ENCODE results near the gene NMB.
"Not testable (repeated sequence)": the region's sequence is repeated elsewhere in the genome, so short reads cannot be mapped to it uniquely, and the experiment has no call there.

Gene NMB

GRCh38 chr15:84658080-84658787 lies at the start of gene NMB:
Gene NMB (minus strand): TSS chr15:84658199. CDS start chr15:84658152, 47 bp downstream.
- peak; percentile 93 for DNase-seq (ENCODE audit: low read depth, low spot score)

DNA sequence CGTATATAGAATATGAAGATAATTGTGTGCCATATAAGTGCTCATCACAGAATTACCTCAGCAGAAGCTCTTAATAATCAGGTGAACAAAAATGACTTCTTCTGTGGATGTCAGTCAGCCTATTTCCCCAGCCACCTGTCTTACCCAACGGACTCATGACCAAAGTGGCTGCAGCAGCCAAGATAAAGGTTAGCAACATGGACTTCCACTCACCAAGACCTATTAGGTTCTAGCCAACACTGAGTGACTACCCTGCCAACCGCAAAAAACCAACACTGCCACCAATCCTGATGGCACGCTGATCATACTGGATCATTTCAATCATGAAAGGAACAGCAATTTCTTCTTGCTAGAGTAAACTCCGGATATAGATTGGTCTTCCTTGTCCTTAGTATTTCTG lies 45.8 kb upstream of the NMB start:
- no peak for DNase-seq (ENCODE audit: low read depth, low spot score)

DNA sequence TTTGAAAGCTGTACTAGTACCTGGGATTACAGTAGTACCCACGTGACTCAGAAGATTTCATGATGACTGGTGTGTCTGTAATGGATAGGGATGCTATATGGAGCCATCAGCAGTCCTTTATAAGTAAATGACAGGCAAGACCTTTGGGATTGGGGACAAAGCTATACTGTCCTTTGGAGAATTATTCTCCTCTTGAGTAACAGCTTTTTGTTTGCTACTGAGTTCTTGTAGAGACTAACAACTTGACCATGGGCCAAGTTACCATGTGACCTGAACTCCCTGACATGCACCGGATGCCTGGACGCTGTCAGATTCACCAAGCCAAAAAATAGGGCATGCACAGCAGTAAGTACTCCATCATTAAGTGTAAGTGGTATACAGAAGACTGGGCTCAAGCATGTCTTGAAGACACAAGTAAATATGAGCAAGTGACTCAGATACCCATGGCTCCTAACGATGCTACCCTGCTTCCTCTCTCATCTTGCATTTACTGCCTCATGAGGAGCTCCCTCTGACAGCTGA lies 45.0 kb upstream of the NMB start:
- peak; percentile 43 for DNase-seq (ENCODE audit: low read depth, low spot score)

DNA sequence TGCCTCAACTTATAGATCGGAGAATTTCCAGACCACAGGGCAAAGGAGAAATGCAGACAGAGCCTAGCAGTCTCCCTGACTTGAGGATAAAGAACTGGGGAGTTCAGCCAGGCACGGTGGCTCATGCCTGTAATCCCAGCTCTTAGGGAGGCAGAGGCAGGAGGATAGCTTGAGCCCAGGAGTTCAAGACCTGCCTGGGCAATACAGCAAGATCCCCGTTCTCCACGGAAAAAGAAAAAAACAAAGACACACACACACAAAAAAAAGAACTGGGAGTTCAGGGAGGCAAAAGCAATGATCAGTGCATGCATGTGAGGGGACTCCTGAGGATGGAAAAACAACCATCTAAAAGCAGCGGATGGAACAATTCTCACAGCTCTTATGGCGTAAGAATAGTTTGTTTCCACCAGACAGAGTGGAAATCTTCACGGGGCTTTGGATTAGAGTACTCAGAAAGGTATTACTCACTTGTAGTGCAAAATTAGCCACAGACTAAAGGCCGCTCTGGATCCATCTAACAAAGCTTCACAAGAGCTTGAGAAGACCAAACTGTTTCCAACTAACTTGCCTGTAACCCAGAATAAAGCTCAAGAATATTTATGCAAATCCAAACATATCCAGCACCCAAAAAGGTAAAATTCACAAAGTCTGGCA lies 41.7 kb upstream of the NMB start:
- DNase-seq (ENCODE audit: low read depth, low spot score): no peak

- DNase-seq (ENCODE audit: low read depth, low spot score): no peak
Observed at GRCh38 chr15:84697236-84697990, 39.4 kb upstream of the NMB start.

- no peak for DNase-seq (ENCODE audit: low read depth, low spot score)
Observed at GRCh38 chr15:84696757-84697156, 38.8 kb upstream of the NMB start.

GRCh38 chr15:84690342-84690741 lies 32.3 kb upstream of the NMB start:
- DNase-seq (ENCODE audit: low read depth, low spot score): no peak

- DNase-seq (ENCODE audit: low read depth, low spot score): no peak
Observed at GRCh38 chr15:84689858-84690257, 31.9 kb upstream of the NMB start.

- DNase-seq (ENCODE audit: low read depth, low spot score): not testable (repeated sequence)
Observed at GRCh38 chr15:84686446-84686845, 28.4 kb upstream of the NMB start.

- peak; percentile 60 for DNase-seq (ENCODE audit: low read depth, low spot score)
Observed at GRCh38 chr15:84685304-84685703, 27.3 kb upstream of the NMB start.

DNA sequence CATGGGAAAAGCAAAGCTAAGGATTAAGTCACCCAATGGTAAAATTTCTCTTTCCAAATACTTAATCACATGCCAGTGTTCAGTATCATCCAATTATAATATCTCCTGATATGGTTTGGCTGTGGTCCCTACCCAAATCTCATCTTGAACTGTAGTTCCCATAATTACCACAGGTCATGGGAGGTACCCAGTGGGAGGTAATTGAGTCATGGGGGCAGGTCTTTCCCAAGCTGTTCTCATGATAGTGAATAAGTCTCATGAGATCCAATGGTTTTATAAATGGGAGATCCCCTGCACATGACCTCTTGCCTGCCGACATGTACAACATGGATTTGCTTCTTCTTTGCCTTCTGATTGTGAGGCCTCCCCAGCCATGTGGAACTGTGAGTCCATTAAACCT lies 26.1 kb upstream of the NMB start:
- peak; percentile 22 for DNase-seq (ENCODE audit: low read depth, low spot score)

GRCh38 chr15:84681831-84682230 lies 23.8 kb upstream of the NMB start:
- no peak for DNase-seq (ENCODE audit: low read depth, low spot score)

DNA sequence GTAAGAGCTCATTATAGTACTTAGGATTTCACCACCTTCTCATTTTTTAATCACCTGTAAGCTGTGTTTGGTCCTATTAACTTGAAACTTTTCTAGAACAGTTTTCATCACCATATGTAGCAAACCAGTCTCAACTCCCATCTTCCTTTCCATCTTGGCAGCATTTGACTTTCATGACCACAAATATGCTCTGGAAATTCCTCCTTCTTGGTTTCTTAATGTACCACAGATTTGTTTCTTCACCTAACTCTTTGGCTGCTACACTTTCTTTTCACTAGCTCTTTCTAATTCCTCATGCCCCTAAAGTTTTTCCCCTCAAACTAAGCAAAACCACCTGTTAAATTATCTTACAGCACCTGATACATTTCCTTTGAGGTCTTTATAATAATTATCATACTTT lies 13.2 kb upstream of the NMB start:
- DNase-seq (ENCODE audit: low read depth, low spot score): peak; percentile 88

- no peak for DNase-seq (ENCODE audit: low read depth, low spot score)
Observed at GRCh38 chr15:84669726-84670125, 11.7 kb upstream of the NMB start.

- DNase-seq (ENCODE audit: low read depth, low spot score): no peak
Observed at GRCh38 chr15:84668221-84668982, 10.4 kb upstream of the NMB start.

GRCh38 chr15:84666373-84666772 lies 8.4 kb upstream of the NMB start:
- DNase-seq (ENCODE audit: low read depth, low spot score): no peak

GRCh38 chr15:84661001-84661400 lies 3.0 kb upstream of the NMB start:
- DNase-seq (ENCODE audit: low read depth, low spot score): no peak

GRCh38 chr15:84659904-84660781 lies 2.1 kb upstream of the NMB start:
- no peak for DNase-seq (ENCODE audit: low read depth, low spot score)

DNA sequence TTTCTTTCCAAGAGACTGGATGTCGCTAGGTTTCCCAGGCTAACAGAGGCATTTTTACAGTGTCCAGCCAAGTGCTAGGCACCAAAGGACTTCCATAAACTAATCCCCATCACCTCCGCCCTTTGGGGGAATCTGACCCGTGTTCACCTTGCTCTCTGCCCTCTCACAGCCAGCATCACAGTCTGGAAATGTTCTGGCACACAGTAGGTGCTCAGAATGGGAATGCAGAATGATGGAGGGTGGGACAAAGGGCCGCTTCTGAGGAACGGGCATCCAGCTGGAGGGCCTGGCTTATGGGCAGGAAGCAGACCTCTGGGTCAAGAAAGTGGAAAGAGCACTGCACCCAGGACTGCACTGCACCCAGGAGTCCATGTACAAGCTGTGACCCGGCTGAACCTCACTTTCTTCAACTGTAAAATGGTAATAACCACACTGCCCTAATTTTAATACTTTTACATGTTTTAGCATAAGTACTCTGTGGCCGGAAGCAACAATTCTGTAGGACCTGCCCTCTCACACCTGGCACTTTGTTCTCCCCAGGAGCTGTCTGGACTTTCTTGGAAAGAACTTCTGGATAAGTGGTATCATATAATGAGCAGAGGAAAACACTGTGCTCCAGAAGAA lies 901 bp upstream of the NMB start:
- DNase-seq (ENCODE audit: low read depth, low spot score): no peak

DNA sequence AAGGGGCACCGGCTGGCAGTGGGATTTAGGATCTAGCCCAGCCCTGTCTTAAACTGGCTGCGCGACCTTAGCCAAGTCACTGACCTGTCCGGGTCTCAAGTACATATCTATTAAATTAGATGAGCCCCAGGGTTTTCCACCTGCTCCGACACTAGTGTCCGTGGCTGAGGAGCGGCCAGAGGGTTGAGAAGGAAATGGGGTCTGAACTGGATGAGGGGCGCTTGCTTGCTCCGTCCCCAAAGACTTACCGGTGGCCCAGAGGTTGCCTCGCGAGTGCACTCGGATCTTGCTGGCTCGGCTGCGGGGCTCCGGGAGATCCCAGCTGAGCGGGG lies 285 bp downstream of the NMB start:
- DNase-seq (ENCODE audit: low read depth, low spot score): no peak

All from astrocyte of the hippocampus (primary cell).